ENCODE results near the gene ANGPTL4. TPM values are rescaled to one million over a fixed set of nuclear protein-coding genes. Genes with fewer than 3 reads are reported as not detected.

ANGPTL4 gene
- total RNA-seq = 3.6 and 26.3 TPM in 2 replicates

GRCh38 chr19:8363803-8364771, at the start of gene ANGPTL4:
TSS of gene ANGPTL4 (plus strand) at chr19:8364155. CDS start at chr19:8364322, 167 bp downstream.

DNA sequence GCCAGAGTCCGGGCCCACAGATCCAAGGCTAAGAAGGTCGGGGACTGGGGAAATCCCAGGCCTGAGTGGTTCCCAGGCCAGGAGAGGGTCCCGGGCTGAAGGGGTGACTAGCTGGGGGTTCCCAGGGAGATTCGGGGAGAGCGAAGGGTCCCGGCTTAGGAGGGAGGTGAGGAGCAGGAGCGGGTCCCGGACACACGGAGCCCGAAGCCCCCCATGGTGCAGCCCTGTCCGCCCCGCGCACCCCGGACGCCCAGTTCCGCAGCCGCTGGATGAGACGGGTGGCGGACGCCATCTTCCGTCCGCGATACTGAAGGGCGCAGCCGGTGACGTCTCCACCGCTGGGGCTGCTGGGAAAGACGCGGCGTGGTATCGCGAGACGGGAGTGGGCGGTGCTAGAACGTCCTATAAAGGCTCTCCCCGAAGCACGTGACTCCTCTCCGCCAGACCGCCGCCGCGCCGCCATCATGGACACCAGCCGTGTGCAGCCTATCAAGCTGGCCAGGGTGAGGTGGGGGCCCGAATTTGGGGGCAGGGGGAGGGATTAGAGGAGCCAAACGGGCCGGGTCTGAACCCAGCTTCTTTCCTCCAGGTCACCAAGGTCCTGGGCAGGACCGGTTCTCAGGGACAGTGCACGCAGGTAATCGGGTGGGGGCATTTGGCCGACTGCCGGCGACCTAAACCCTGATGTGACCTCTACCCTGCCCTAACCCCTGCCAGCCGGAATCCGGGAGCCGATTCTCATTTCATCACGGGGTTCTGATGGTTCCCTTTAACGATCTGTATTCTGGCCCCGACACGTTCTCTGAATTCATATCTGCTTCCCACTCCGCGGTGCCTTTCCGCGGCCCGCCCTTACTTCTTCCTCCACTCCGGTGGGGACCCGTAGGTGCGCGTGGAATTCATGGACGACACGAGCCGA, 42.6 kb upstream of the ANGPTL4 start, which contains the start of the genes NDUFA7 and RPS28:
NDUFA7 (minus strand) TSS at position 309 of the 919 bp plus-strand sequence; CDS start at position 292, 17 bp downstream.
RPS28 (plus strand) TSS at position 430 of the 919 bp plus-strand sequence; CDS start at position 465, 35 bp downstream.

GRCh38 chr19:8342684-8343482, 21.1 kb upstream of the ANGPTL4 start, which contains the start of gene KANK3:
TSS of gene KANK3 (minus strand) at chr19:8343262. CDS start at chr19:8337828, 5,434 bp downstream.

DNA sequence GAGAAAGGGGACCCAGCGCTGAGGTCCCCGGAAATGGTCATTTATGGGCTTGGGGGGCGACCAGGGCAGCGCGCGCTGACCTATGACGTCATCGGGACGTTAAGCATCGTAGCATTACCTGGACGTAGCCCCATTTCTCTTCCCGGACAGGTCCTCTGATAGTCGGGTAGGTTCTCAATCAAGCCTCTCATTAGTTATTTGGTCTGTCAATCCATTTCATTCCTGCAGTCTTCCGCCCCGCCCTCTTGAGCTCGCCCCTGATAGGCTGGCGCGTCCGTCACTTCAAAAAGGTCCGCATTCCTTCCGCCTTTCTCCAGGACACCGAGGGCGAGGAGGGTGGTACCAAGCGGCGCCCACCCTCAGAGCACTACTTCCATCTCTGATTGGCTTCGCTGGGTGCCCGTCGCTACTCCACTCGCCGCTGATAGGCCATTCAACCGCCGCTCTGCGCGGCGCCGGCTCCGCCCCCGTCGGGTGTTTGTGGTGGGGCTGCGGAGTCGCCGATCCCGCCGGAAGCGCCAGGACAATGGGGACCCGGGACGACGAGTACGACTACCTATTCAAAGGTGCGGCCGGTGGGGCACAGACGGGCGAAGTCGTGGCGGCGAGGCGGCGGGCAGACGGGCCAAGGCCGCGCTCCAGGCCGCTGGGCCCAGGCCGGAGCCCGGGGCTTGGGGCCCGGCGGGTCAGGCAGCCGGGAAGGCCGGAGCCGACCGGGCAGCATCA, 26.1 kb downstream of the ANGPTL4 start, which contains the start of gene RAB11B:
RAB11B (plus strand) TSS at position 470 of the 726 bp plus-strand sequence; CDS start at position 527, 57 bp downstream.

DNA sequence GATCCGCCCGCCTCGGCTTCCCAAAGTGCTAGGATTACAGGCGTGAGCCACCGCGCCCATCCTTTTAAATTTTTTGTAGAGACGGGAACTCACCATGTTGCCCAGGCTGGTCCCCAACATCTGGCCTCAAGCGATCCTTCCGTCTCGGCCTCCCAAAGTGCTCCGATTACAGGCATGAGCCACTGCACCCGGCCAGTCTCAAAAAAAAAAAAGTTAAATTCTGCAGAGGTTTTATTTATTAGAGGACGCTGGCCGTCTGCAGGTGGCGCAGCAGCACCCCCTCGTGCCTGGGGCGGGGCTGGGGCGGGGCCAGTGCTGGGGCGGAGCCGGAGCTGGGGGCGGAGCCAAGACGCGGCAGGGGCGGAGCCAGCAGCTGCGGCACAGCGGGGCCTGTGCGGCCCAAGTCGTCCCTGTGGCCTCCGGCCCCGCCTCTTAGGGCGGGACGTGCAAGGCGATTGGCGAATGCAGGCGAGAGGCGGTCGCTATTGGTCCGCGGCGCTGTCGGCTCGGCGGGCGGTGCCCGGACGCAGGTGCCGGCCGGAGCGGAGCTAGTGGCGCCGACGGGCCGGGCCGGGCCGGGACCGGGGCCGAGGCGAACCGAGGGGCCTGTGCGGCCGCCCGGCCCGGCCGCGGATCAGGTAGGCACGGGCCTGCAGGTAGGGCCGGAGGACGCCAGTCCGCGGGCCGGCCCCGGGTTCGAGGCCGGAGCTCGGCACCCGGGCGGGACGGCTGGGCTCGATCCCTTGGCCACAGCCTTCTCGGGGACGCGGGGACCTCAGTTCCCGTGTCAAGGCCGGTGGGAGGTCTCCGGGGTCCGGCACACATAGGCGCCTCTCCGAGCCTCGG, 49.1 kb downstream of the ANGPTL4 start, which contains the start of gene MARCHF2:
MARCHF2 (plus strand) TSS at position 523 of the 846 bp plus-strand sequence. CDS start 8,536 bp downstream, outside the sequence.

Other genes with a start within 250 kb of the ANGPTL4 start
- gene FBN3, start 214.6 kb upstream of the ANGPTL4 start, total RNA-seq = under 0.01 TPM in 2 replicates
- gene CERS4, start 154.8 kb upstream of the ANGPTL4 start, total RNA-seq = 5.2 and 17.4 TPM in 2 replicates
- 27.9 and 28.0 TPM in 2 replicates for gene CD320, start 55.8 kb upstream of the ANGPTL4 start, total RNA-seq
- gene NDUFA7, start 42.8 kb upstream of the ANGPTL4 start, total RNA-seq = 15.7 and 28.7 TPM in 2 replicates
- 425 and 726 TPM in 2 replicates for gene RPS28, start 42.7 kb upstream of the ANGPTL4 start, total RNA-seq
- 41.8 and 97.5 TPM in 2 replicates for gene KANK3, start 20.9 kb upstream of the ANGPTL4 start, total RNA-seq
- gene RAB11B, start 26.2 kb downstream of the ANGPTL4 start, total RNA-seq = 55.7 and 181 TPM in 2 replicates
- gene MARCHF2, start 49.1 kb downstream of the ANGPTL4 start, total RNA-seq = 132 and 139 TPM in 2 replicates
- gene HNRNPM, start 80.8 kb downstream of the ANGPTL4 start, total RNA-seq = 60.9 and 105 TPM in 2 replicates
- not detected in 2 replicates for gene PRAM1, start 138.5 kb downstream of the ANGPTL4 start, total RNA-seq
- gene ZNF414, start 150.0 kb downstream of the ANGPTL4 start, total RNA-seq = 3.6 and 6.1 TPM in 2 replicates
- gene MYO1F, start 213.3 kb downstream of the ANGPTL4 start, total RNA-seq = 0.13 and 0.16 TPM in 2 replicates
- gene ADAMTS10, start 246.6 kb downstream of the ANGPTL4 start, total RNA-seq = 1.1 and 14.2 TPM in 2 replicates